IPS DF 6.9 (cell line): ENCODE results near the gene ZBTB26.

Experiments used
- DNase-seq: peaks from one replicate; pipeline ENCODE4 v3.0.0-alpha.2; 2013; ENCODE audit warnings: low read depth, low spot score
- H3K27ac ChIP-seq: one replicate; pipeline ENCODE4 v1.5.1; 2013; ENCODE audit warnings: low read length, control low read depth
- H3K27me3 ChIP-seq: 2 replicates; pipeline ENCODE4 v1.6.1; 2013; ENCODE audit warnings: mild to moderate bottlenecking, low read length; ENCODE audit not compliant: control insufficient read depth, insufficient read depth
- H3K36me3 ChIP-seq: 2 replicates; pipeline ENCODE4 v1.6.1; 2013; ENCODE audit warnings: low read length; ENCODE audit not compliant: control insufficient read depth, insufficient read depth
- H3K4me1 ChIP-seq: 2 replicates; pipeline ENCODE4 v1.6.1; 2013; ENCODE audit warnings: low read length; ENCODE audit not compliant: control insufficient read depth, insufficient read depth
- H3K4me3 ChIP-seq: 2 replicates; pipeline ENCODE4 v1.5.1; 2013; ENCODE audit warnings: mild to moderate bottlenecking, low read length
- H3K9me3 ChIP-seq: 2 replicates; pipeline ENCODE4 v1.6.1; 2013; ENCODE audit warnings: low read length, inconsistent platforms; ENCODE audit not compliant: control insufficient read depth, insufficient read depth
- WGBS: extraction: QIAGEN DNeasy Blood & Tissue Kit; methylation state at CpG from one replicate; pipeline ENCODE4 v1.1.7; 2013; ENCODE audit warnings: mixed read lengths, missing lambda C conversion rate; ENCODE audit not compliant: insufficient read length, insufficient coverage; 5-methylcytosine and 5-hydroxymethylcytosine counted together

Gene ZBTB26

GRCh38 chr9:122931226-122932121, at the start of gene ZBTB26:
ZBTB26 (minus strand) TSS chr9:122931512; CDS start chr9:122919934, 11,578 bp downstream.
- H3K9me3 ChIP-seq: no peaks in the 10 kb centered on the region

GRCh38 chr9:122978601-122979000, 47.3 kb upstream of the ZBTB26 start:
- Histone ChIP-seq H3K9me3 (no peaks in the 10 kb centered on the region), H3K4me1 (no peaks in the 10 kb centered on the region), H3K27ac (no peak overlapping the region), H3K36me3 (no peaks in the 10 kb centered on the region), H3K4me3 (no peak overlapping the region), H3K27me3 (no peaks in the 10 kb centered on the region)
- no peak for DNase-seq
- WGBS: no CpG with 5 or more reads among the region's 2 CpGs

More at GRCh38 chr9:122931226-122932121, at the start of gene ZBTB26:
- no peaks in the 10 kb centered on the region for H3K27me3 ChIP-seq
- no peaks in the 10 kb centered on the region for H3K4me1 ChIP-seq
- peak within 1 kb of the TSS; percentile 31 for H3K27ac ChIP-seq
- no peaks in the 10 kb centered on the region for H3K36me3 ChIP-seq
- WGBS: no CpG with 5 or more reads among the region's 51 CpGs
- peak within 1 kb of the TSS; percentile 91 for H3K4me3 ChIP-seq
- peak; percentile 93 for DNase-seq

- H3K9me3 ChIP-seq: no peaks in the 10 kb centered on the region
- no peaks in the 10 kb centered on the region for H3K4me1 ChIP-seq
- H3K36me3 ChIP-seq: no peaks in the 10 kb centered on the region
- no peak overlapping the region for H3K27ac ChIP-seq
- H3K4me3 ChIP-seq: no peak overlapping the region
- WGBS: no CpG with 5 or more reads among the region's 2 CpGs
- no peaks in the 10 kb centered on the region for H3K27me3 ChIP-seq
- DNase-seq: no peak
Measured at GRCh38 chr9:122975196-122975595, 43.9 kb upstream of the ZBTB26 start.

- H3K4me1 ChIP-seq: no peaks in the 10 kb centered on the region
- no peaks in the 10 kb centered on the region for H3K27me3 ChIP-seq
- DNase-seq: no peak
- WGBS: no CpG with 5 or more reads among the region's 1 CpG
- no peaks in the 10 kb centered on the region for H3K36me3 ChIP-seq
- H3K4me3 ChIP-seq: no peak overlapping the region
- H3K9me3 ChIP-seq: no peaks in the 10 kb centered on the region
- H3K27ac ChIP-seq: no peak overlapping the region
Measured at GRCh38 chr9:122961139-122961538, 29.8 kb upstream of the ZBTB26 start.

- Histone ChIP-seq H3K27me3 (no peaks in the 10 kb centered on the region), H3K36me3 (no peaks in the 10 kb centered on the region), H3K4me1 (no peaks in the 10 kb centered on the region), H3K4me3 (no peak overlapping the region), H3K9me3 (no peaks in the 10 kb centered on the region), H3K27ac (no peak overlapping the region)
- no peak for DNase-seq
Measured at GRCh38 chr9:122955961-122956360, 24.6 kb upstream of the ZBTB26 start.

- Histone ChIP-seq H3K9me3 (no peaks in the 10 kb centered on the region), H3K36me3 (no peaks in the 10 kb centered on the region), H3K27me3 (no peaks in the 10 kb centered on the region), H3K4me3 (no peak overlapping the region), H3K4me1 (no peaks in the 10 kb centered on the region), H3K27ac (no peak overlapping the region)
- DNase-seq: no peak
Measured at GRCh38 chr9:122954253-122954691, 23.0 kb upstream of the ZBTB26 start.

GRCh38 chr9:122951056-122951455, 19.7 kb upstream of the ZBTB26 start:
- H3K27me3 ChIP-seq: no peaks in the 10 kb centered on the region
- no peak for DNase-seq
- H3K27ac ChIP-seq: no peak overlapping the region
- H3K4me1 ChIP-seq: no peaks in the 10 kb centered on the region
- WGBS: 100% methylated on average over 1 of the region's 1 CpG
- H3K4me3 ChIP-seq: no peak overlapping the region
- H3K9me3 ChIP-seq: no peaks in the 10 kb centered on the region
- H3K36me3 ChIP-seq: no peaks in the 10 kb centered on the region

GRCh38 chr9:122950263-122950662, 19.0 kb upstream of the ZBTB26 start:
- Histone ChIP-seq H3K36me3 (no peaks in the 10 kb centered on the region), H3K9me3 (no peaks in the 10 kb centered on the region), H3K27ac (no peak overlapping the region), H3K4me3 (no peak overlapping the region), H3K4me1 (no peaks in the 10 kb centered on the region), H3K27me3 (no peaks in the 10 kb centered on the region)
- DNase-seq: no peak
- WGBS: no CpG with 5 or more reads among the region's 3 CpGs

- DNase-seq: no peak
- no peaks in the 10 kb centered on the region for H3K4me1 ChIP-seq
- H3K36me3 ChIP-seq: no peaks in the 10 kb centered on the region
- H3K9me3 ChIP-seq: no peaks in the 10 kb centered on the region
- H3K4me3 ChIP-seq: no peak overlapping the region
- no CpG with 5 or more reads among the region's 1 CpG for WGBS
- H3K27ac ChIP-seq: no peak overlapping the region
- no peaks in the 10 kb centered on the region for H3K27me3 ChIP-seq
Measured at GRCh38 chr9:122949696-122950095, 18.4 kb upstream of the ZBTB26 start.

GRCh38 chr9:122948313-122948712, 17.0 kb upstream of the ZBTB26 start:
- H3K36me3 ChIP-seq: no peaks in the 10 kb centered on the region; the same call in 1 of the 2 replicates
- H3K9me3 ChIP-seq: no peaks in the 10 kb centered on the region
- DNase-seq: no peak
- H3K4me1 ChIP-seq: no peaks in the 10 kb centered on the region
- no peaks in the 10 kb centered on the region for H3K27me3 ChIP-seq
- no peak overlapping the region for H3K27ac ChIP-seq
- no CpG with 5 or more reads among the region's 3 CpGs for WGBS
- no peak overlapping the region for H3K4me3 ChIP-seq
